ENCODE data around the gene SGK1.

DNA sequence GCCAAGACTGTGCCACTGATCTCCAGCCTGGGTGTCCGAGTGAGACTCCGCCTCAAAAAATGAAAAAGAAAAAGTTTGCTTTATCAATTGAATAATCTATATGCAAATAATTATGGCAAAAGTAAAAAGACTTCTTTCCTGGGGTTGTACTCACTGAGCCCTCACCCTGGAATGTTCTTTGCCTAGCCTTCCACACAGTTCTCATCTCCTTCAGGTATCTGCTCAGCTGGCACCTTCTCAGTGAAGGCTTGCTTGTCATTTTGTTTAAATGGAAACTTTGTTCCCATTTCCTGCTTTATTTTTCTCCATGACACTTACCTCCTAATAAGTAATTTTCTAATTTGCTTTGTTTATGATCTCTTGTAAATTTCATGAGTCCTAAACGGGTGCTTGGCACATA lies 96.7 kb downstream of the SGK1 start:
- TF ChIP-seq GATA2 (IDR thresholded peaks at IDR 0.05; ENCODE audit: low read depth, low read length) (no peak), GATA3 (IDR thresholded peaks at IDR 0.05; ENCODE audit: low read depth, low read length) (no peak)

Data from SH-SY5Y (cell line).